Fibroblast of skin of scalp (primary cell): ENCODE data around the gene INPP5A.
"Not testable (repeated sequence)": the region's sequence is repeated elsewhere in the genome, so short reads cannot be mapped to it uniquely, and the experiment has no call there.

Experiments
- DNase-seq: peaks from one replicate; pipeline ENCODE4 v3.0.0-alpha.2; 2013

INPP5A gene

DNA sequence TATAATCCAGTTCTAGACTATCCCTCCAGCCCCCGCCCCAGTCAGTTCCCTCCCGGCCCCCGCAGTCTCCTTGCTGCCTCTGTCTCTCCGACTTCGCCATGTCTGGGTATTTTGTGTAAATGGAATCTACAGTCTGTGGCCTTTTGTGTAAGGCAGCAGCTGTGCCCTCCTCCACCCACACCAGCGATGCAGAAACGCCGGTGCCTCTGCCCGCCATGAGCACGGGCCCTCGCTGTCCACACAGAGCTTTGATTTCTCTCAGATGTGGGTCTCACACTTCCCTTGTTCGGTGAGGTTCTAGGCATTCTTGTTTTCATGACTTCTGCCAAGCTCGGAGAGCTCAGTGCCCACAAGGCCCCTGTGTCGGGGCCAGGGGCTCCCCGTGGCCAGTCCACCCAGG lies 210.5 kb downstream of the INPP5A start:
- DNase-seq = no peak

DNA sequence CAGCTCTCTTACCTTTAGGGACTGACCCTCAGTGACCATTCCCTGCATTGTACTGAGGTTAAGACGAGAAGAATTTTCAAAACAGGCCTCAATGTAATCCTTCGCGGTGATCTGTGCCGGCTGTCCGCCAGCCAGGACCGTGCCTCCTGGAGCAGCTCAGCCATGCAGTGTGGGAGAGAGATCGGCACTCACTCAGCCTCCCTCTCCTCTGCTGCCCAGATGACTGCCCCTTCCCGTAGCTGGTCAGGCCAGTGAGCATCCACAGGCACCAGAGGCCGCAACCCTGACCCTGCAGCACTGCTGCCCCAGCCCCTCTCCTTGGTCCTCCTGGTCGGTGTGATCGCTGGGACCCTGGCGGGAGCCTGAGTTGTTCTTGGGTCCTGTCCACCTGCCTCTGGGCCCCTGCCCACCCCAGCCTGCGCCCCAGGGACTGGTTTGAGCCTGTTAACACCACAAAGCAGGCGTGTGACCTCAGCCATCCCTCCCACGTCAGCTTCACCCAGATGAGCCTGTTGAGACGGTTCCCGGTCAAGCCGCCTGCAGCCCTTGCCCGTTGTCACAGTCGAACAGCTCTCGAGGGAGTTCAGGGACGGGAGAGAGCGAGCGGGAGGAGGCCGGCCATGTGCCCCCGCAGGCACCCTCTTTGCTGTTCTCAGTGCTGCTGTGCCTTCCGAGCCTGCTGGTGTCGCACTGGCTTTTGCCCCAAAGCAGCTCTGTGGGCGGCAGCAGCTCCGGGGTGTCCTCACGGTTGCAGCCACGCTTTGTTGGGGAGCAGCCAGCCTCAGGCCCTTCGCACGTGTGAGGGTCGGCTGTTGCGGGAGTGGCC lies 211.2 kb downstream of the INPP5A start:
- no peak for DNase-seq

DNA sequence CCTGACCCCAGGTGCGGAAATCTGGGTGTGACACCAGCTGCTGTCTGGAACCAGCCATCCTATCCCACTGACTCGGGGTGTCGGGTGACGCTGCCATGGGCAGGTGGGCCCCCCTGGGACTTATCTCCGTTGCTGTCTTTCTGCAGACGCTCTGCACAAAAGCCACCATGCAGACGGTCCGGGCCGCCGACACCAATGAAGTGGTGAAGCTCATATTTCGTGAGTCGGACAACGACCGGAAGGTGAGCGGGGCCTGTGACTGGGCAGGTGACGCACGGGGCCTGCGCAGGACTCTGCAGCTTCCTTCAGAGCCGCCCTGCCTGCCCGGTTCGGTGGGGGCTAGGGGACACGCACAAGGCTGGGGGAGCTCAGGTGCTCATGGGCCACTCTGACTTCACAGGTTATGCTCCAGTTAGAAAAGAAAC lies 211.8 kb downstream of the INPP5A start:
- DNase-seq = no peak

DNA sequence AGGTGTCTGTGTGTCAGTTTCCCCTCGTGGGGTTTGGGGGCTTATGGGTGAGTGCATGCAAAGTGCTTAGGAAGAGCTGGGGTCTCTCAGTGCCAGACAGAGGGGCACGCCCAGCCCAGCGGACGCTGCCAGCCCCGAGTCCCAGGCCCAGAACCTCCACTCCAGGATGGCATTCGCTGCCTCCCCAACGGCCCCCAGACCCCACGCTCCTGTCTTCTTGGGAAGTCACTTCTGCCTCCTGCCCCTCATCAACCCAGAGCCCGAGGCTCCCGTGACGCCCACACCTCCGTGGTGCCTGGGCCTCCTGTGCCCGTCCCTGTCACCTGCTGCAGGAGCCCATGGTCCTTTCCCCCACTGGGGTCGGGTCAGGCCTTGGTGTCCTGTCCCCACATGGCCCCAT lies 213.3 kb downstream of the INPP5A start:
- DNase-seq = no peak

DNA sequence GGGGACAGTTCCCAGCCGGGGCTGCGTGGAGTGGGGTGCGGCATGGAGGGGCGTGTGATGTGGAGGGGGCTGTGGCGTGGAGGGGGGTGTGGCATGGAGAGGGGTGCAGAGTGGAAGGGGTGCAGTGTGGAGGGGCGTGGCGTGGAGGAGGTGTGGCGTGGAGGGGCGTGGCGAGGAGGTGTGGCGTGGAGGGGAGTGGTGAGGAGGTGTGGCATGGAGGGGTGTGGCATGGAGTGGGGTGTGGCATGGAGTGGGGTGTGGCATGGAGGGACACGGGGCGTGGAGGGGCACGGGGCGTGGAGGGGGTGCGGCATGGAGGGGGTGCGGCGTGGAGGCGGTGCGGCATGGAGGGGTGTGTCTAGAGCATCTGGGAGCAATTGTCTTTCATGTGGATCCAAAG lies 214.8 kb downstream of the INPP5A start:
- DNase-seq = no peak

DNA sequence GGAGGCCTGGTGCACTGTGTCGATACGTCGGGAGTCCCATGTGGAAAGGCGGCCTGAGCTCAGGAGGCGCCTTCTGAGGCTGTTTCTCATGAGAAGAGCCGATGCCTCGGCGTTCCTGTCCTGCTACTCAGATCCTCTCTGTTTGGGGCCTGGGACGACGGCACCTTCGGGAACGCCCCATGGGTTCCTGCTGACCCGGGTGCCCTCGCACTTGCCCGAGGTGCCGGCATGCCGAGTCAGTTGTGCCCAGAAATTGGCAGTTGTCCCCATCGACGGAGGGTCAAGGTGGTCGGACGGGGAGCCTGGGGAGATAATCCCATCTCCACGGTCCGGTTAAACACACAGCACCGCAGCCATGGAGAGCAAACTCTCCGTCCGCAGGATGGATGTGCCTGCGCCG lies 215.4 kb downstream of the INPP5A start:
- no peak for DNase-seq

DNA sequence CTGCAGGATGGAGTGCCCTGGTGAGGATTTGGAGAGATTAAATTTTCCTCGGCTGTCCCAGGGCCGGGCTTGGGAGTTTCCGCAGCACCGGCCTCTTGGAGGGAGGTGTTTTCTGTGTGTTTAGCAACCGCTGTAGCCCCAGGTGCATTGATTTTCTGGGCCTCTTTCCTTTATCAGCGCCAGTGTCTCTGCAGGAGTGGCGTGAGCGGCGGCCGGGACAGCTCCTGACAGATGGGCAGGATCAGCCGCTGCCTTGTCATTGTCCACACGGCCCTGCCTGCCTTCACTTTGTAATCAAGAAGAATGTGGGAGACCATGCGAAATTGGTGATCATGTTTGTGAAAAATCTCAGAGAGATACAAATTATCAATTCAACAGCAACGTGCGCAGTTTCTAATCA lies 216.0 kb downstream of the INPP5A start:
- DNase-seq = no peak

DNA sequence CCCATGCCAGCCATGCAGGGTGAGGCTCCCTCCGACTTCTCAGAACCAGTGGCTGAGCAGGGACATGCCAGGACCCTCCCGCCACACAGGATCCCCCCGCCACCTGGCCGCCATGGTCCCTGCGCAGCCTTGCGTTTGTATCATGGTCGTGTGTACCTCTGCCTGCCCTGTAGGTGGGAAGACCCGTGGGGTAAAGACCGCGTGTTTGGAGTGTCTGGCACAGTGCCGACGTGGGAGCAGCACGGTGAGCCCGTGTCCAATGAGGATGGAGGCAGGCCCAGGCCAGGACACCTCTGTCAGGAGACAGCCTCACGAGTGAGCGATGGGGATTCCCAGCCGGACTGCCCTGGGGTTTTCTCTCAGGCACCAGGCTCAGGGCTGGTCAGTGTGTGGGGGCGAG lies 216.5 kb downstream of the INPP5A start:
- DNase-seq = no peak

DNA sequence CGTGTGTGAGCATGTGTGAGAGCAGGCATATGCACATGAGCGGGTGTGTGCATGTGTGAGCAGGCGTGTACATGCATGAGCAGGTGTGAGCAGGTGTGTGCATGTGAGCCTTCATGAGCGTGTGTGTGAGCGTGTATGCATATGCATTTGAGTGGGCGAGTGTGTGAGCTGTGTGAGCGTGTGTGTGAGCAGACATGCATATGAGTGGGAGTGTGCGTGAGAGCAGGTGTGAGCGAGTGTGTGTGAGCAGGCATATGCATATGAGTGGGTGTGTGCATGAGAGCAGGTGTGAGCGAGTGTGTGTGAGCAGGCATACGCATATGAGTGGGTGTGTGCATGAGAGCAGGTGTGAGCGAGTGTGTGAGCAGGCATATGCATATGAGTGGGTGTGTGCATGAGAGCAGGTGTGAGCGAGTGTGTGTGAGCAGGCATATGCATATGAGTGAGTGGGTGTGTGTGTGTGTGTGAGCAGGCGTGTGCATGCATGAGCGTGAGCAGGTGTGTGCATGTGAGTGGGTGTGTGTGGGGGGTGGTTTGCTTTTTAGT lies 217.7 kb downstream of the INPP5A start:
- no peak for DNase-seq

DNA sequence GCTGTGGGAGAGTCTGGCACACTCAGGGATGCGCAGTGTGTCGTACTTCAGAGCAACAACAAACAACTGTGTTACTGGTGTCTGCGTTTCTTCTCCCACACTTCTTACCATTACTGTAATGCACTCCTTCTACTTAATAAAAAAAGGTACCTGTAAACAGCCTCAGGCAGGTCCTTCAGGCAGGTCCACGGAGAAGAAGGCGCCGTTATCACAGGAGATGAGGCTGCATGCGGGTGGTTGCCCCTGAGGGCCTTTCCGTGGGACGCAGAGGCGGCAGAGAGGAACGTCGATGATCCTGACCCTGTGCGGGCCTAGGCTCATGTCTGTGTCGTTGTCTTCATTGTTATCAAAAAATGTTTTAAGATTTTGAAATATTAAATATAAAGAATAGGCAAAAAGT lies 219.0 kb downstream of the INPP5A start:
- DNase-seq = no peak

DNA sequence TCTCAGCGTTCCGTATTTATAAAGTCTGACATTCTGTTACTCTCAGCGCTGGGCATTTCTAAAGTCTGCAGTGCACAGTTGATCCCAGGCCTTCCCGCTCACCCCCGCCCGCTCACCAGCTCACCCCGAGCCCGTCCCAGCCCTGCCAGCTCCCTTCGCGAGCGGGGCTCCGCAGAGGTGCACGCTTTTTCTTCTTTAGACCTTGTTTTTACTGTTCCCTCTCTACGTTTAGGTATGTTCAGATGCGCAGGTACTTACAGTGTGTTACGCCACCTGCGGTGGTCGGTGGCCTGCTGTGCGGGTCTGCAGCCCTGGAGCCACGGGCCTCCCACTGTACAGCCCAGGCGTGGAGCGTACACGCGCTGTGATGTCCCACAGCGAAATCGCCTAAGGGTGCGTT lies 219.6 kb downstream of the INPP5A start:
- no peak for DNase-seq

DNA sequence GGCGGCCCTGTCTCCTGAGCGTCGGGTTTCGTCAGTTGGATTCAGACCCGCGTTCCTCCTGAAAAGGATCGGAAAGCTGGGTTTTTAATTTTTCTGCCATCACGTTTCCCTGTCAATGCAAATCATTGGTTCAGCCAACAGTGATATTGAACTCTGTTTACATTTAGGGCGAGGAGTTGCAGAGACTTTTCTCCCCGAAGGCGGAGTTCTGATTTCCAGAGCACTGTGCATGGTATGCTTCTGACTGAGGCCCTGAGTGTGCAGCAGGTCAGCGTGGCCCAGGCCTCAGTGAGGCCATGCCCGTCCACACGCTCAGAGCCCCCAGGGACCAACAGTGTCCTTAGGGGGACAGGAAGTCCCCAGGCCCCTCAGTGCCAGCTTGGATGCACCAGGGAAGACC lies 221.3 kb downstream of the INPP5A start:
- DNase-seq = no peak

DNA sequence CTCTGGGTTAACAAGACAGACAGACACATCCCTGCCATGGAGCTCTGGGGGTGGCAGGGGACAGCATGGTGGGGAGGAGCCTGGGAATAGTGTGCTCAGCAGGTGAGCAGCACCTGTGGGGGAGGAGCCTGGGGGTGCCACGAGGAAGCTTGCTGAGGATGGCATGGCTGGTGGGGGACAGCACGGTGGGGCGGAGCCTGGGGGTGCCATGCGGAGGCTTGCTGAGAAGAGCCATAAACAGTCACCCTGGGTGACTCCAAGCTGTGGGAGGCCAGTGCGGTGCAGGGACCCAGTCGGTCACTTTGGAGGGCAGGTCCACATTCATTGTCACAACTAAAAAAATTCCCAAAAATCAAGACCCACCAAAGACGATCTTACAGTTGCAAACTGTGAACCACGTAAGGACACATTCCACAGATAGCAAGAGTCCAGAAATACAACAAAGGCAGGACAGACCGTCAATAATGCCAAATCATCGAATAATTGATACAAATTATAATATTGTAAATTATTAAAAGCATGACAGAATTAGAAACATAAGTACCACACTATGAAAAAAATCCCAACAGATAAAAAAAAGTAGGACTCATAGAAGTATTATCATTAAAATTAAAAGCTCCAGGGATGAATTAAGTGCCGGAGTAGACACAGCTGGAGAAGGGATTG lies 223.9 kb downstream of the INPP5A start:
- DNase-seq = no peak

DNA sequence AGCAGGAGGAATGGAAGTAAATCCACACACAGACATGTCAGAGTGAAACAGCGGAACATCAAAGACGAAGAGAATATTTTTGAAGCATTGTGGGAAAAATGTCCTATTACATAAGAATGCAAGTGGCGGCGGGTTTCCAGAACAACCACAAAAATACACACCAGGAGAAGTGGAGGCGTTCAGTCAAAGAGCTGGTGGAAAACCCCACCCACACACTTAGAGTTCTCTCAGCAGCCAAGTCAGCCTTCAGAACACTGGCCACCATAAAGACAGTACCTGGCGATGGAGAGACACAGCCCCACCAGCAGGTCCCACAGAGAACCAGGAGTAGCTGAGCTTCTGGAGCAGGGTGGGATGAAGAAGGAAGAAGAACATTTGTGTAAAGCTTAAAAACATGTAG lies 224.7 kb downstream of the INPP5A start:
- no peak for DNase-seq

DNA sequence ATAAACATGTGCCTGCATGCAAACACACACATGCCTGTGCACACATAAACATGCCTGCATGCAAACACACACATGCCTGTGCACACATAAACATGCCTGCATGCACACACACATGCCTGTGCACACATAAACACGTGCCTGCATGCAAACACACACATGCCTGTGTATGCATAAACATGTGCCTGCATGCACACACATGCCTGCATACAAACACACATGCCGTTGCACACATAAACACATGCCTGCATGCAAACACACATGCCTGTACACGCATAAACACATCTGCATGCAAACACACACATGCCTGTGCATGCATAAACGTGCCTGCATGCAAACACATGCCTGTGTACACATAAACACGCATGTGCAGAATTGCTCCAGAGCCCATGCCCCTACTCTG lies 226.0 kb downstream of the INPP5A start:
- DNase-seq = no peak

DNA sequence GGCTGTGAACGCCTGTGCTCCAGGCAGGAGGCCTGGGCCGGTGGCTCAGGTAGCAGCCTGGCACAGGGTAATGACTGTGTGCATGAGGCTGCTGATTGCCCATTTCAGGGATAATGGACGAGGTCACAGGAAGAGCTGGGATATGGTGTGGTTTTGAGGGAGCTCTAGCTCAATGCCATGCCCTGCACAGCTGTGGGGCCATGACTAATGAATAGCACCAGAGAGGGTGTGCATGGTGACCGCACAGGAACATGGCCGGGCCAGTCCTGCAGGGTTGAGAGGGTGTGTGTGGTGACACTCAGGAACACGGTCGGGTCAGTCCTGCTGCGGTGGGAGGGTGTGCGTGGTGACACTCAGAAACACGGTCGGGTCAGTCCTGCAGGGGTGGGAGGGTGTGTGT lies 226.5 kb downstream of the INPP5A start:
- DNase-seq = no peak

DNA sequence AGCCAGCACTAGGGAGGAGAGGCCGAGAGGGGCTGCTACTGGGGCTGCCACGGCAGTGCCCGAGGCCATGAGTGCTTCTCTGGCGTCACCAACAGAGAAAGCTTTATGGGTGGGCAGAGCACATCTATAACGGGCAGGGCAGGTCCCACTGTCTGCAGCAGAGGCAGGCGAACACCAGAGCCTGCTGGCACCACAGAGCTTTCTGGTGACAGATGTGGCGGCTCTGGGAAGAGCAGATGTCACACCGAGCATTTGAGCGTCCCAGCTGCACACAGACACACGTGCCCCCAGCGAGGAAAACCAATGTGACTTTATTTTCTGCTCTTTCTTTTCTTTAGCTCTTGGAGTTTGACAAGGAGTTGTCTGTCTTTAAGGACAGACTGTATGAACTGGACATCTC lies 227.8 kb downstream of the INPP5A start:
- no peak for DNase-seq

DNA sequence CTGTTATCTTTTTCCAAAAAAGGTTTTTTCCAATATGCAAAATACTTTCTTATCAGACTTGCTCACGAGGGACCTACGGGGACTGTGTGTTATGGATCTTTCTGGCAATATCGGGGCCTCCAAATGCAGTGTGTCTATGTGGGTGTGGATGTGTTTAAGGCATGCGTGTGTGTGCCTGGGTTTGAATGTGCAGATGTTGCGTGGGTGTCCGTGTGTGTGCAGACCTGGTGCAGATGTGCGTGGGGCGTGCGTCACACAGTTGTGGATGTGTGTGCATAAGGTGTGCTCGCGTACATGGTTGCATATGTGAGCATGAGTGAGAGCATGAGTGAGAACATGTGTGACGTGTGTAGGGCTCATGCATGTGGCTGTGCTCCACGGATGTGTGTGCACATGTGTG lies 228.7 kb downstream of the INPP5A start:
- no peak for DNase-seq

DNA sequence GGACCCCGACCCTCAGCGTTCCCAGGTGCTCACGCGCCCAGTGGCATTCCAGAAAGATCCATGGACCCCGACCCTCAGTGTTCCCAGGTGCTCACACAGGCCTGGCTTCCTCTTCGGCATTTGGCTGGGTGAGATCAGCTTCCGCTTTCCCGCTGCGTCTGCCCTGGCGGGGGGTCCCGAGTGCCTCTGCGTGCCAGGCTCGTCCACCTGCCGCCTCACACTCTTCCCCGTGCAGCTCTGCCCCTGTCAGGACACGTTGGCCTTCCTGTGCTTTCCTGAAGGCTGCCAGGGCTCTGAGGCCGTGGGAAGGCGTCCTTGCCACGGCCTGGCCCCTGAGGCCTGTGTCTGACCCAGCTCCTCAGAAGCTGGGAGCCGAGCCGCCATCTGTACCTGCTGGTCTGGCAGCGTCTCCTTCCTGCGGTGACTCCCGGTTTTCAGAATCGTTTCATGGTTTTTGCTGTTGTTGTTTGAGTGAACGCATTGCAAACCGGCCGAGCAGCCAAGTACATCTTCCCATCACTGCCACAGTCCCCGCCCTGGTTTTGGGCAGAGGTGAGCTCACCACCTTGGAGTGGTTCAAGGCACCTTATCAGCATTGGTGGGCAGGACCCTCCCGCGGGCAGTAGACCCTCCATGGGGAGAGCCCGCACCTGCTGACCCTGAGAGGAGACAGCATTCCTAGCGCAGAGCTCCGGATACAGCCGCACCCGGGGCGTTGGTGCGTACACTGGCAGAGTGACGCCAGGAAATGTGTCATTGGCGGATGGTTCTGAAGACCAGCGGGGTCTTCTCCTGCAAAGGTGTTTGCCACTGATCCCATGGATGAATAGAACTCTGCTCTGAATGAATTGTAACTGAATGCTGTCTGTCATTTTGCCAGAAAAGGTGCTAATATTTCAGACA lies 231.0 kb downstream of the INPP5A start:
- DNase-seq = no peak

DNA sequence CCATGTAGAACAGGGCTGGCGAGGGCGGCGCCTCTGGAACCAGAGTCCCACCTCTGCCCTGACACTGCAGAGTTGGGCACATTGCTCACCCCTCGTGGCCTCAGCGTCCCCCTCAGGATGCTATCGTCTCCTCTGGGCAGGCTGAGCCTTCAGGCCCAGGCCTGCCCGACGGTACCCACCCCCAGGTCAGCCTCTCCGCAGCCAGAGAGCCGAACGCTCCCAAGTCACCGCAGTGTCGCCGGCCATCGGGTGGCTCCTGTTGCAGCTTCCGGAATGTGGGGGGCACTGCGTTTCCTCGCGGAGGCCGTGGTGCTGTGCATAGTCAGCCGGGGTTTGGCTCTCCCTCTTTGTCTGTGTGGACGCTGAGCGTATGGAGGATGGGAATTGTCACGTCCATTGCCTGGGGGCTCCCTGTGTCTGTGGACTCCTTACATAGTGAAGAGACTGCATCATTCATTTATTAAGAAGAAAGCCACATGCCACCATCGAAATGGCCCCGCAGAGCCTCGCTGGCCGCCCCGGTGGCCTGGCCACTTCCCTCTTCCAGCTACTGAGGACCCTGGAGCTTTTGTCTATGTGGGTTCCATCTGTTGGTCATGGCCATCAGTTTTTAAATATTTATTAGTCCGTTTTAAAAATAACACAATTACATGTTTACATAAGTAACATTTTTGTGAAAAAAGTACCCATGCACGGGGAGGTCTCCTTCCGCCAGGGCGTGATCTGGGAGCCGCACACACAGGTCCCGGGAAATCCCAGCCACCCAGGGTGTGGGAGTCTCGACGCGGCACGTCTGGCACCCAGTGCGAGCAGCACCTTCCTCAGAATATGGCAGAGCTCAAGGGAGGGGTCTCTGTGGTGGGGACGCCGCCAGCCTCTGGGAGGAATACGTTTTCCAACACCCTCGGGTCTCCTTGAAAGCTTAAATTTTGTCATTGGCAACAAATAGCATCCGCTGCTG lies 232.8 kb downstream of the INPP5A start:
- no peak for DNase-seq

DNA sequence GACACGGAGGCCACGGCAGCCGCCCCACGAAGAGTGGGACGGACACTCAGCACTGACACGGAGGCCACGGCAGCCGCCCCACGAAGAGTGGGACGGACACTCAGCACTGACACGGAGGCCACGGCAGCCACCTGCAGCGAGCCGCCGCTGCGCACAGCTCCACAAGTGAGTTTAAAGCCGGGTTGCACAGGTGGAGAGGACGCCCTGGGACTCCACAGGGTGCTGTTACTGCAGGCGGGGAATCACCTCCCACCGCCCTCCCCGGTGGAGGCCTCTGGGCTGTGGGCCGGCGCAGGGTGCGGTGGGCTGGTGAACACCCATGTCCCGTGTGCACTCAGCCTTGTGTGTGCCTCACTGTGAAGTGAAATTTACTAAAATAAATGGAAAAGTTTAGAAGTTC lies 235.2 kb downstream of the INPP5A start:
- DNase-seq = not testable (repeated sequence)
